GM18517 (cell line): ENCODE measurements around the gene PHF3.

Source experiments
- ATAC-seq: cut with Tn5 transposase; IDR thresholded peaks from one replicate; pipeline ENCODE4 v1.9.1; 2021; ENCODE audit warnings: mild to moderate bottlenecking, moderate library complexity; ENCODE audit not compliant: unreplicated experiment

PHF3 gene

GRCh38 chr6:63635588-63636517 lies at the start of gene PHF3:
Gene PHF3 (plus strand): TSS chr6:63635802. CDS start chr6:63646552, 10,750 bp downstream.
- ATAC-seq, result peak; percentile 73

- ATAC-seq, result no peak
These were observed 45.6 kb upstream of the PHF3 start for GRCh38 chr6:63589952-63590411.

- no peak for ATAC-seq
These were observed 42.7 kb upstream of the PHF3 start for GRCh38 chr6:63592886-63593285.

- no peak for ATAC-seq
These were observed 38.2 kb upstream of the PHF3 start for GRCh38 chr6:63597141-63598048.

GRCh38 chr6:63598049-63599036 lies 37.3 kb upstream of the PHF3 start:
- ATAC-seq, result peak; percentile 100

- no peak for ATAC-seq
These were observed 36.4 kb upstream of the PHF3 start for GRCh38 chr6:63599243-63599642.

GRCh38 chr6:63600136-63600535 lies 35.5 kb upstream of the PHF3 start:
- ATAC-seq, result no peak

GRCh38 chr6:63609231-63609630 lies 26.4 kb upstream of the PHF3 start:
- no peak for ATAC-seq

- no peak for ATAC-seq
These were observed 24.7 kb upstream of the PHF3 start for GRCh38 chr6:63610944-63611343.

- no peak for ATAC-seq
These were observed 24.0 kb upstream of the PHF3 start for GRCh38 chr6:63611560-63611959.

GRCh38 chr6:63615590-63615989 lies 20.0 kb upstream of the PHF3 start:
- no peak for ATAC-seq

GRCh38 chr6:63624091-63624490 lies 11.5 kb upstream of the PHF3 start:
- ATAC-seq, result no peak

GRCh38 chr6:63630466-63630865 lies 5.1 kb upstream of the PHF3 start:
- no peak for ATAC-seq

- ATAC-seq, result no peak
These were observed 972 bp upstream of the PHF3 start for GRCh38 chr6:63634630-63635029.

- ATAC-seq, result peak; percentile 37
These were observed 401 bp upstream of the PHF3 start for GRCh38 chr6:63635215-63635587.

GRCh38 chr6:63636518-63637021 lies 968 bp downstream of the PHF3 start:
- peak; percentile 11 for ATAC-seq

- ATAC-seq, result no peak
These were observed 2.4 kb downstream of the PHF3 start for GRCh38 chr6:63637865-63638445.

- ATAC-seq, result no peak
These were observed 4.5 kb downstream of the PHF3 start for GRCh38 chr6:63640062-63640461.

GRCh38 chr6:63643862-63644261 lies 8.3 kb downstream of the PHF3 start:
- ATAC-seq, result no peak
